Measurements from ENCODE around the gene GPC4.

DNA sequence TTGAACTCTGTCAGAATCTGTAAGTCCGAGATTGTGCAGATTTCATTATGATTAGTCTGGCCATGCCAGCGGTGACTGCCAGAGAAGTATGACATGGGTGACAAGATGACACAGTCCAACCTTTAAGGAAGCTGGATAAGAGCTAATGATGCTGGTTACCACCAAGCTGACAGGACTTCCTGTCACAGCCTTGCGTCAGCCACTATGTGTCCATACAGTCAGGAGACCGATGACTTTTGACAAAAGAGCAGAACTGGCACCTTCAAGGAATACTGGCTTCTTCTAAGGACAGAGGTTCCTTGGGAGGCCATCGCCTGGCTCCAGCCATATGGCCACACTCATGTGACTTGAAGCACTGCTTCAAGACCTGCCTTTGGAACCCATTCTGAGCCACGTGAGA, 129.9 kb downstream of the GPC4 start:
- TF ChIP-seq, protein P1, sequence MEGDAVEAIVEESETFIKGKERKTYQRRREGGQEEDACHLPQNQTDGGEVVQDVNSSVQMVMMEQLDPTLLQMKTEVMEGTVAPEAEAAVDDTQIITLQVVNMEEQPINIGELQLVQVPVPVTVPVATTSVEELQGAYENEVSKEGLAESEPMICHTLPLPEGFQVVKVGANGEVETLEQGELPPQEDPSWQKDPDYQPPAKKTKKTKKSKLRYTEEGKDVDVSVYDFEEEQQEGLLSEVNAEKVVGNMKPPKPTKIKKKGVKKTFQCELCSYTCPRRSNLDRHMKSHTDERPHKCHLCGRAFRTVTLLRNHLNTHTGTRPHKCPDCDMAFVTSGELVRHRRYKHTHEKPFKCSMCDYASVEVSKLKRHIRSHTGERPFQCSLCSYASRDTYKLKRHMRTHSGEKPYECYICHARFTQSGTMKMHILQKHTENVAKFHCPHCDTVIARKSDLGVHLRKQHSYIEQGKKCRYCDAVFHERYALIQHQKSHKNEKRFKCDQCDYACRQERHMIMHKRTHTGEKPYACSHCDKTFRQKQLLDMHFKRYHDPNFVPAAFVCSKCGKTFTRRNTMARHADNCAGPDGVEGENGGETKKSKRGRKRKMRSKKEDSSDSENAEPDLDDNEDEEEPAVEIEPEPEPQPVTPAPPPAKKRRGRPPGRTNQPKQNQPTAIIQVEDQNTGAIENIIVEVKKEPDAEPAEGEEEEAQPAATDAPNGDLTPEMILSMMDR (IDR thresholded peaks at IDR 0.05) = no peak
- TF ChIP-seq POLR2A (IDR thresholded peaks at IDR 0.05) (no peak), POLR2AphosphoS5 (IDR thresholded peaks at IDR 0.05) (no peak)

Measured in prostate gland (tissue), 2 donors.